Fibroblast of pulmonary artery (primary cell): Measurements from ENCODE around the gene RNF181.
"Not testable (repeated sequence)": the region's sequence is repeated elsewhere in the genome, so short reads cannot be mapped to it uniquely, and the experiment has no call there.

Source experiments
- DNase-seq: peaks from one replicate; pipeline ENCODE4 v3.0.0-alpha.2; 2010; ENCODE audit warnings: low read depth
- H3K4me3 ChIP-seq: replicated peaks from 2 replicates; pipeline ENCODE4 v1.5.1; 2011; ENCODE audit warnings: low read depth, mild to moderate bottlenecking, control low read depth, low read length, moderate library complexity
- CTCF ChIP-seq: IDR thresholded peaks from 2 replicates; pipeline ENCODE4 v1.5.1; 2011; ENCODE audit warnings: mild to moderate bottlenecking, control low read depth, low read length, inconsistent platforms; ENCODE audit errors: missing control alignments

RNF181 gene

GRCh38 chr2:85558160-85558559, 37.4 kb upstream of the RNF181 start:
- H3K4me3 ChIP-seq, result no peak overlapping the region
- TF ChIP-seq CTCF, result no peak
- no peak for DNase-seq

GRCh38 chr2:85560403-85560726, 35.2 kb upstream of the RNF181 start:
- not testable (repeated sequence) for DNase-seq
- H3K4me3 ChIP-seq, result peak overlapping the region; percentile 92

- no peak for TF ChIP-seq CTCF
- DNase-seq, result no peak
- H3K4me3 ChIP-seq, result peak overlapping the region; percentile 92
Observed at GRCh38 chr2:85560812-85561279, 34.7 kb upstream of the RNF181 start.

GRCh38 chr2:85561280-85562212, 34.0 kb upstream of the RNF181 start, which contains the start of gene GGCX:
TSS of gene GGCX (minus strand) at chr2:85561493. CDS start at chr2:85561428, 65 bp downstream.
- no peak for TF ChIP-seq CTCF
- H3K4me3 ChIP-seq, result peak within 1 kb of the TSS; percentile 92
- DNase-seq, result peak; percentile 93

GRCh38 chr2:85564144-85564563, 31.4 kb upstream of the RNF181 start:
- no peak overlapping the region for H3K4me3 ChIP-seq
- no peak for DNase-seq
- no peak for TF ChIP-seq CTCF

- no peak for TF ChIP-seq CTCF
- H3K4me3 ChIP-seq, result no peak overlapping the region
- DNase-seq, result no peak
Observed at GRCh38 chr2:85566265-85566664, 29.3 kb upstream of the RNF181 start.

GRCh38 chr2:85575739-85576138, 19.8 kb upstream of the RNF181 start:
- DNase-seq, result no peak
- TF ChIP-seq CTCF, result no peak
- no peak overlapping the region for H3K4me3 ChIP-seq
